Esophagus (tissue), 2 donors: Measurements from ENCODE around the gene DCAF11. TPM values are rescaled to one million over a fixed set of nuclear protein-coding genes. Genes with fewer than 3 reads are reported as not detected.

ENCODE experiments used
- H3K27ac ChIP-seq, 2 donors: one replicate each; pipeline ENCODE4 v1.5.1; 2013; ENCODE audit warnings: low read depth in 2 of 2, mild to moderate bottlenecking in 2 of 2, inconsistent platforms in 1 of 2, low read length in 1 of 2, moderate library complexity in 1 of 2
- H3K27me3 ChIP-seq, 2 donors: one replicate each; pipeline ENCODE4 v1.6.1; 2013; ENCODE audit warnings: low read length in 2 of 2, control low read depth in 1 of 2, mild to moderate bottlenecking in 1 of 2; ENCODE audit not compliant: insufficient read depth in 2 of 2, control insufficient read depth in 1 of 2
- H3K36me3 ChIP-seq, 2 donors: one replicate each; pipeline ENCODE4 v1.6.1; 2013; ENCODE audit warnings: low read length in 1 of 2; ENCODE audit not compliant: control insufficient read depth in 2 of 2, insufficient read depth in 2 of 2
- H3K4me1 ChIP-seq, 2 donors: one replicate each; pipeline ENCODE4 v1.6.1; 2013; ENCODE audit warnings: low read length in 1 of 2; ENCODE audit not compliant: control insufficient read depth in 2 of 2, insufficient read depth in 2 of 2
- H3K4me3 ChIP-seq, 2 donors: one replicate each; pipeline ENCODE4 v1.5.1; 2013; ENCODE audit warnings: low read length in 2 of 2, mild to moderate bottlenecking in 2 of 2, low read depth in 1 of 2, moderate library complexity in 1 of 2
- H3K9me3 ChIP-seq, 2 donors: one replicate each; pipeline ENCODE4 v1.6.1; 2013; ENCODE audit warnings: mild to moderate bottlenecking in 2 of 2, low read depth in 1 of 2, low read length in 1 of 2, moderate library complexity in 1 of 2; ENCODE audit not compliant: control insufficient read depth in 2 of 2, insufficient read depth in 1 of 2
- WGBS, 2 donors: extraction: QIAGEN DNeasy Blood & Tissue Kit; methylation state at CpG; one replicate each; pipeline ENCODE4 v1.1.7; 2013; 5-methylcytosine and 5-hydroxymethylcytosine counted together
- polyA plus RNA-seq, 2 donors: library from polyadenylated mRNA; stranded (reverse); fragments of 200-250 nt; gene quantifications; one replicate each; pipeline ENCODE4 v1.2.3, GENCODE V29; 2013
- donor health status: healthy with polysubstance abuse.
- donor health status: Bipolar disorder and iron deficiency.

Gene DCAF11
- polyA plus RNA-seq, 2 donors = 21.5 to 41.6 TPM

- Histone ChIP-seq H3K27ac (peak overlapping the region; percentile 81 to 87), H3K36me3 (peaks cover 3 to 14% of the 10 kb centered on the region in 2 donors), H3K4me3 (peak overlapping the region; percentile 63 to 94), H3K4me1 (peaks cover 8 to 15% of the 10 kb centered on the region in 2 donors), H3K9me3 (no peaks in the 10 kb centered on the region), H3K27me3 (no peaks in the 10 kb centered on the region)
- WGBS, 2 donors = 25% methylated on average over 13 of the region's 13 CpGs
Measured at GRCh38 chr14:24136684-24137528, 22.3 kb downstream of the DCAF11 start.

- Histone ChIP-seq H3K27me3 (no peaks in the 10 kb centered on the region), H3K9me3 (no peaks in the 10 kb centered on the region), H3K4me1 (peaks cover 8 to 15% of the 10 kb centered on the region in 2 donors), H3K27ac (peak overlapping the region in 1 of 2 donors; percentile 87), H3K36me3 (peaks cover 3 to 14% of the 10 kb centered on the region in 2 donors), H3K4me3 (no peak overlapping the region)
- 79 to 87% methylated on average over 8 of the region's 8 CpGs for WGBS, 2 donors
Measured at GRCh38 chr14:24137529-24138395, 23.2 kb downstream of the DCAF11 start.

GRCh38 chr14:24138396-24139271 lies 24.1 kb downstream of the DCAF11 start:
- Histone ChIP-seq H3K27ac (no peak overlapping the region), H3K27me3 (no peaks in the 10 kb centered on the region), H3K4me3 (no peak overlapping the region), H3K36me3 (peaks cover 3 to 14% of the 10 kb centered on the region in 2 donors), H3K4me1 (peaks cover 8 to 15% of the 10 kb centered on the region in 2 donors), H3K9me3 (no peaks in the 10 kb centered on the region)
- 80 to 81% methylated on average over 13 of the region's 13 CpGs for WGBS, 2 donors

GRCh38 chr14:24139272-24139934 lies 24.8 kb downstream of the DCAF11 start:
- peaks cover 8 to 15% of the 10 kb centered on the region in 2 donors for H3K4me1 ChIP-seq

GRCh38 chr14:24141097-24141880 lies 26.7 kb downstream of the DCAF11 start, which contains the start of gene EMC9:
TSS of gene EMC9 (minus strand) at chr14:24141591. CDS start at chr14:24141304, 287 bp downstream.
- 0% methylated on average over 65 of the region's 65 CpGs for WGBS, 2 donors

More at GRCh38 chr14:24139272-24139934, 24.8 kb downstream of the DCAF11 start:
- Histone ChIP-seq H3K27me3 (no peaks in the 10 kb centered on the region), H3K4me3 (no peak overlapping the region), H3K27ac (no peak overlapping the region), H3K36me3 (peaks cover 3 to 18% of the 10 kb centered on the region in 2 donors), H3K9me3 (no peaks in the 10 kb centered on the region)
- WGBS, 2 donors = 72 to 81% methylated on average over 9 of the region's 9 CpGs

GRCh38 chr14:24143511-24143910 lies 28.9 kb downstream of the DCAF11 start:
- Histone ChIP-seq H3K27ac (no peak overlapping the region), H3K36me3 (peaks cover 3 to 10% of the 10 kb centered on the region in 2 donors), H3K27me3 (no peaks in the 10 kb centered on the region), H3K4me3 (no peak overlapping the region), H3K4me1 (peaks cover 8 to 14% of the 10 kb centered on the region in 2 donors), H3K9me3 (no peaks in the 10 kb centered on the region)
- 84 to 87% methylated on average over 2 of the region's 2 CpGs for WGBS, 2 donors

More at GRCh38 chr14:24141097-24141880, 26.7 kb downstream of the DCAF11 start, which contains the start of gene EMC9:
- H3K36me3 ChIP-seq = peaks cover 3 to 21% of the 10 kb centered on the region in 2 donors
- H3K4me1 ChIP-seq = peaks cover 8 to 21% of the 10 kb centered on the region in 2 donors
- H3K27ac ChIP-seq = peak within 1 kb of the TSS; percentile 97
- peak within 1 kb of the TSS; percentile 63 to 85 for H3K4me3 ChIP-seq
- H3K9me3 ChIP-seq = no peaks in the 10 kb centered on the region
- no peaks in the 10 kb centered on the region for H3K27me3 ChIP-seq

GRCh38 chr14:24144451-24144850 lies 29.9 kb downstream of the DCAF11 start:
- no peaks in the 10 kb centered on the region for H3K27me3 ChIP-seq
- peaks cover 0 to 9% of the 10 kb centered on the region in 2 donors for H3K36me3 ChIP-seq
- no peak overlapping the region for H3K4me3 ChIP-seq
- no peak overlapping the region for H3K27ac ChIP-seq
- WGBS, 2 donors = 85 to 88% methylated on average over 1 of the region's 1 CpG
- H3K4me1 ChIP-seq = peaks cover 2 to 15% of the 10 kb centered on the region in 2 donors
- no peaks in the 10 kb centered on the region for H3K9me3 ChIP-seq

GRCh38 chr14:24145219-24145618 lies 30.6 kb downstream of the DCAF11 start:
- no peaks in the 10 kb centered on the region for H3K9me3 ChIP-seq
- no peaks in the 10 kb centered on the region for H3K27me3 ChIP-seq
- H3K4me3 ChIP-seq = no peak overlapping the region
- no peak overlapping the region for H3K27ac ChIP-seq
- peaks cover 0 to 11% of the 10 kb centered on the region in 2 donors for H3K36me3 ChIP-seq
- H3K4me1 ChIP-seq = peaks cover 0 to 14% of the 10 kb centered on the region in 2 donors
- 88 to 91% methylated on average over 2 of the region's 2 CpGs for WGBS, 2 donors
